GM18519 (cell line): ENCODE results near the gene POFUT1.
"Not testable (repeated sequence)": the region's sequence is repeated elsewhere in the genome, so short reads cannot be mapped to it uniquely, and the experiment has no call there.

Experiments used
- ATAC-seq: cut with Tn5 transposase; IDR thresholded peaks from one replicate; pipeline ENCODE4 v1.9.1; 2021; ENCODE audit warnings: mild to moderate bottlenecking, moderate library complexity; ENCODE audit not compliant: unreplicated experiment, low FRiP score

Gene POFUT1

DNA sequence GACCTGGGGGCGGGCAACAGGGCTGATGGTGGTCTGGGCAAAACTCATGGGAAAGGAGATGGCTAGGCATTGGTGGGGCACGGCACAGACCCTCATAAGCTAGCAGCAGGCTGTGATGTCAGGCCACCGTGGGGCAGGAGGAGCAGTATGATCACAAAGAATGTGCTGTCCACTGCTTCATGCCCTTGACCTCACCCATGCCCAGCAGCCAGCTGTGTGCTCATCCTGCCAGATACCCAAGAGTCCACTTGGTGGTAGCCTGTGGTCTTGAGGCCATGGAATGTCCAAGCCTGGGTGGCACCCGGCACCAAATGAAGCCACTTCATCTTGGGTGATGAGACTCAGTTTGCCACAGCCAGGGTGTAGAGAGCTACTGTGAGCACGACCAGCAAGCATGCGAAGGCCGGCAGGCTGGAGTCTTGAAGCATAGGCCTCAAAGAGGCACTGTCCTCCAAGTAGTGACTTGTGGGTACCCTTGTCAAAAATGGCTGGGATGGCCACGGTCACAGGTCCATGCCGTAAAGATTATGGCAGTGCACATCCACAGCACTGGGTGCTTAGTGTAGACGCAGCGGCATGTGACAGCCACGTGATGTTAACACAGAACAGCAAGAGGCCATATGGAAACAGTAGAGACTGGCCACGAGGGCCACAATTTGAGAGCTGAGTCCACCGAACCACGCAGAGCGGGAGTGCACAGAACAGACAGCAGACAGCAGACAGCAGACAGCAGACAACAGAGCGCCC is 19.1 kb upstream of the POFUT1 start:
- ATAC-seq, result no peak

- no peak for ATAC-seq
These were observed 18.6 kb upstream of the POFUT1 start for GRCh38 chr20:32189123-32189410.

GRCh38 chr20:32189691-32190615 is 17.7 kb upstream of the POFUT1 start:
- ATAC-seq, result no peak

DNA sequence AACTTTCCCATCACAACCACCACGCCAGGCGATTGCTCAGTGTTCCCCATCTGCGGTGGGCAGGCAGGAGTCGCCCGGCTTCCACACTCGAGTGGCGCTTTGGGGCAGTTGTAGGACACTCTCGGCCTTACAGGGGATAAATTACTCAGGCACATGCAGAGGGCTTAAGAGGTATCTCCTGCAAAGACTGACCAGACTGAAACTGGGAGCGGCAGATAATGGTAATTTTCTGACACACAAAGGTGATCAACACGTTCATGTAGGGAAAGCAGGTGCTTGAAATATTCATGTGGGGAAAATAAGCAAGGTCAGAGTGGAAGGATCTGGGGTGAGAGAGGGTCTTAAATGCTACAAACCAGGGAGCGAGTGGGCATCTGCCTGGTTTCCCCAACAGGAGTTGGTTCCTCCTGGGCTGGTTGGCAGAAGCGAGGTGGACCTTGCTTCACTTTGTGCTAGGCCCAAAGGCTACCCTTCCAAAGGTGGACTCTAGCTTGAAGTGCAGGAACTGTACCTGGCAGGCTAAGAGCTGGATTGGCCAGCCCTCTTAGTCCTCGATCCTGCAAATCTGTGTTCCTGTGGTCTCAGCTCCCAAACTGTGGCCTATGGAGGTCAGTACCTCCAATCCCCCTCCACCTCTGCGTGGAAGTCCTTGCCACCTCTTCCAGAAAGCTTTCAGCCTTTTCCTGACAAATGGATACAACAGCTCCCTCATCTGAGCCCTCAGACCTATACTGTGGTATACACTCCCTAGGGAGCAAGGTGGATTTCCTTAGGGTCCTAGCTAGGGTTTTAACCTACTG is 16.9 kb upstream of the POFUT1 start:
- no peak for ATAC-seq

DNA sequence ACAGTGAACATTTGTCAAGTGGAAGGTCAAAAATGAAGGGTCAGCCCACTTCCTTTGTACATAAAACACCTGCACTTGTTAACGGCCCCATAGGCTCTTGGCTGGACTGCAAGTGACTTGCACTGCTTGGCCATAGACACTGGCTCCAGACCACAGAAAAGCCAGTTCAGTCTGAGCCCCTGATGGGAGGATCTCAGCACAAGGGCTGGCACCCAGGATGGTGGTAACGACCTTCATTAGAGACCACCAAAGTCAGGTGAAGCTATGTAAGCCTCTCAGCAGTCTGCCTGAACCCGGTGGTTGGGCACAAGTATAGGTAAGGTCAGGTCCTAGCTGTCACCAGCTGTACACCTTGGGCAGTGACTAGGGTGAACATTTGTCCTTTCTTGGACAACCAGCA is 16.3 kb upstream of the POFUT1 start:
- no peak for ATAC-seq

DNA sequence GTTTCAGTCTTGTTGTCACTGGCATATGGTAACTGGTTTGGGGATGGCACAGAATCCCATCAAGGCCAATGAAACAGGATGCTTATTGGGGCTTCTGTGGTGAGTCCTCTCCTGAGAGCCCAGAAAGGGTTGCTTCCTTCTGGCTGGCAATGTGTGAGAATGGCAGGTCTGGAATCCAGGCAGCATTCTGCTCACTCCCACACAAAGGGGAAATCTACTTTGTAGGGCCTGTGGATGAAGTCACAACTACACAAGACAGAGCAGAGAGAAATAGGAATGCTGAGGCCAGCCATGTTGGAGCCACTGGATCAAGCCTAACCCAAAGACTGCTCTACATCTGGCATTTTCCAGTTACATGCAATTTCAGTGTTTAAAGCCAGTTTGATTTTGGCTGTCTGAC is 15.8 kb upstream of the POFUT1 start:
- no peak for ATAC-seq

DNA sequence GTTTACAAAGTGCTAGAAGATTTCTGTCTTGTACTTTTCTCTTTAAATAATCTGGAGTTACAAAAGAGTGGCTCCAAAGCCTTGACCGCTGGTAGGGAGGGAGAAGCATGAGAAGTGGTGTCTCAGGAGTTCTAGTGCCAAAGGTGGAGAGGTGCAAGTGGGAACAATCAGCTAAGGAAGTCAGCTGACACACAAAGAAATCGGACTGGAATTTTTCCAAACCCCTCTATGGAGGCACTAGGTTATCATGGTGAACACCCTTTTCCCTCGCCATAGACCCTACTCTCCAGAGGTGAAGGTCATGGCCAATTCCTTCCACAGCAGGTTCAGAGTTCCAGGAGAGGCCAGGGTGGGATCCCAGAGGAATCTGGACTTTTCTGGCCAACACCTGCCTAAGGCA is 15.0 kb upstream of the POFUT1 start:
- ATAC-seq, result no peak

DNA sequence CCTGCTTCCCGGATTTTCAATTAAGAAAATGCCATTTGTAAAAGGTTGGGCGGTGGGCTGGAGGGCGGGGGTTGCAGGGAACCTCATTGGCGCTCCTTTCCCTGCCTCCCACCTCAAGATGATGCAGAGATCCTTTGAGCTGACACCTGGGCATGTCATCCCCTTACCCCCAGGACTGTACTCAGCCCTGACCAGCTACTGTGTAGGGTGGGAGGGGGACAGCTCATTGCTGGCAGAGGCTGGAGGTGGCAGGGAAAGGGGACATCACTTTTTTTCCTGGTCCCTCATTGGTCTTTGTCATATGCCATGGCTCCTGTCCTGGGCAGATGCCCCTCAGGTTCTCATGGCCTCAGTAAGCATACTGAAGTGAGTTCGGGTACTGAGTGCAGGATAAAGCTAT is 14.3 kb upstream of the POFUT1 start:
- ATAC-seq, result not testable (repeated sequence)

GRCh38 chr20:32193996-32194395 is 13.7 kb upstream of the POFUT1 start:
- no peak for ATAC-seq

GRCh38 chr20:32195581-32195980 is 12.1 kb upstream of the POFUT1 start:
- no peak for ATAC-seq

DNA sequence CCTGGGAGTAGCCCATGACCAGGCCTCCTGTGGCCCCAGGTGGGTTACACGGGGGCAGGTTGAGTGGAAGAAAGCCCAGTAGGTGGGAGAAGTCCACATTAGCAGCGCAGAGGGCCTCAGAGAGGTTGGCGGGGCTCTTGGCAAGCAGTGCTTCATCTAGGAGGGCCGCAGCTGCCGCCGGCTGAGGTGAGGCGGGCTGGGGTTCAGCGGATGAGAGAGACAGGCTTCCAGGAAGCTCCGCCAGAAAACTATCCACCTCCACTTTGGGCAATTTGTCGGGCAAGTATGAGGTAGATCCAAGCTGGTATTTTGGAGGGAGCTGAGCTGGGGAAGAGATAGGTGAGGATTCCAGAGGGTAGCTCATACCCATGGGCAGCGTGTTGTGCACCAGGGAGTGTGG is 11.1 kb upstream of the POFUT1 start:
- not testable (repeated sequence) for ATAC-seq

- not testable (repeated sequence) for ATAC-seq
These were observed 10.5 kb upstream of the POFUT1 start for GRCh38 chr20:32197136-32197535.

DNA sequence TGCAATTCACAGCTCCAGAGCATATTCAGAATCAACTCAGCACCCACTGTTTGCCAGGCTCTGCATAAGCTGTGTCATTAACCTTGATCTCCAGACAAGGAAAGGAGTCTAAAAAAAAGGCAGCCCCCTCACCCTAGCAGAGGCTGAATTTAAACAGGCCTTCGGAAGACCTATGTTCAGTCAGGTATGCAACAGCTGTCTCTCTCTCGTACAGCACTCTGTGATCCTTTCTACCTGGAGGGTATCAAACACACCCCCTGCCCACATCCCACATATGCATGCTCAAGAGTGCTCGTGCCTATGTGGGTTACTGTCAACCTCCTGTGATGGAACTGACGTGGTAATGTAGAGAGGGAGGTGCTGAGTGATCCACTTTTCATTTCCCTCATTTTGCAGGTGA is 8.7 kb upstream of the POFUT1 start:
- no peak for ATAC-seq

DNA sequence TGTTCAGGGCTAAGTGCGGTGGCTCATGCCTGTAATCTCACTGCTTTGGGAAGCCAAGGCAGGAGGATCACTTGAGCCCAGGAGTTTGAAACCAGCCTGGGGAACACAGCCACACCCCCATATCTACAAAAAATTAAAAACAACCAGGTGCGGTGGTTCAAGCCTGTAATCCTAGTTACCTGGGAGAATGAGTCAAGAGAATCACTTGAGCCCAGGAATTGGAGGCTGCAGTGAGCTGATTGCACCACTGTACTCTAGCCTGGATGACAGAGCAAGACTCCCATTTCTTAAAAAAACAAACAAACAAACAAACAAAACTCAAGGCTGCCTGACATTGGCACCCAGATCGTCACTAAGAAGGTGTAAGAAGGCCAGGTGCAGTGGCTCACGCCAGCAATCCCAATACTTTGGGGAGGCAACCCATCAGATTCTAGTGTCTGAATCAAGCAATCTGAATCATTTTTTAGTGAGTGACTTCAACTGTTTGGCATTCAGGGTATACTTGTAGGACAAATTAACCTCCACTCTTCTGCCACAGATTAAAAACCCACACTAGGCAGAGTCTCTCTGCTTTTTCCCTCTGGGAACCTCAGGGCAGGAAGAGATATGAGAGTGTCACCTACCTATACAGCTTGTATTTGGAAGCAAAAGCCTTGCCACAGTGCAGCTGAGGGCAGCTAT is 6.2 kb upstream of the POFUT1 start:
- ATAC-seq, result no peak

DNA sequence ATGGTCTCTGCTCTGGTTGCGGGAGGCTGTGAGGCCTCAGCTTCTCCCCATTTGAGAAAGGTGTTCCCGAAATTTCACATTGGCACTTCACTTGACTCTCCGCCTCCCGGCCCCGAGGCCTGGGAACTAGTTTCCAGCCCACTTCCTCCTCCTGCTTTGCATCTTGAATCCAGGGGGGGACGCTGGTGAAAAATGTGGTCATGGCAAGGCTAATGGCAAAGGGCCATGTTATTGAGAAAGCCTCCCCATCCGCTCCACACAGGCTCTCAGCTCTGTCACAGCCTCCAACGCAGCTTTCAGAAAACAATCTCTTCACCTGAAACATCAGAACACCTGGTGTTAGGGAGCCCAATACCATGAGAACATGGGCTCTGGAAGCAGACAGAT is 5.7 kb upstream of the POFUT1 start:
- no peak for ATAC-seq

GRCh38 chr20:32203356-32204204 is 4.1 kb upstream of the POFUT1 start:
- ATAC-seq, result no peak

GRCh38 chr20:32204205-32205109 is 3.2 kb upstream of the POFUT1 start:
- no peak for ATAC-seq

DNA sequence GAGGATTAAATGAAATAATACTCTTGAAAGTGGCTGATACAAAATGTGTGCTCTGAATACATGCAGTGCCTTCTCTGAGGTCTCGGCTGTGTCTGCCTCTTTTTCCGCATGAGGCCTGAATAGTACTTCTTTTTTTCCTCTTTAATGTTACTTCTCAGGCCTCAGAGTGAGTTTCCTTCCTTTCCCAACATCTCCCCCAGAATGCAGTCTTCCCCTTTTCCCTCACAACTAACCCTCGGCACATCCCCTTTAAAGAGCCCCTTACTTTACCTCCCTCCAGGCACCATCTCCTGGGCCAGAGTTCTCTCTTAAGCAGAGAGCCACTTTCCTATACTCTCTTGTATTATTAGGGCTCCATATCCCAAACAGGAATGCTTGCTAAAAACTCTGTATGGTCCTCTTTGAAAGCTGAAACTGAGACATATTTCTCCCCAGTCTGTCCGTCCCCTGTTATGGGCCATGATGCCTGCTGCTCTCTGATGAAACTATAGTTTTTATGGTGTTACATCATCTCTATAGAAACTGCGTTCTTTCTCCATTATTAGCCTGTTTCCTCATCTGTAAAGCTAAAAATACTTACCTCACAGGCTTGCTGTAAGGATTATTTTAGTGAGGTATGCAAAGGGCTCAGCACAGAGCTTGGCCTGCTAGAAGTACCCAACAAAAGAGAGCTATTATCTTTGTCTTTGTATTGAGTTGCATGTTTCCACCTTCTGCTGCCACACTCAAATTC is 2.4 kb upstream of the POFUT1 start:
- no peak for ATAC-seq
